GM18858 (cell line): ENCODE results near the gene TBX21.
A peak's percentile ranks its signal among the peaks of the same experiment; 100 is the strongest.
"Not testable (repeated sequence)": the region's sequence is repeated elsewhere in the genome, so short reads cannot be mapped to it uniquely, and the experiment has no call there.

Experiments used
- ATAC-seq: cut with Tn5 transposase; IDR thresholded peaks from one replicate; pipeline ENCODE4 v1.9.1; 2021; ENCODE audit not compliant: unreplicated experiment

Gene TBX21

GRCh38 chr17:47729476-47729875 lies 3.6 kb upstream of the TBX21 start:
- no peak for ATAC-seq

GRCh38 chr17:47730681-47731080 lies 2.4 kb upstream of the TBX21 start:
- ATAC-seq = no peak

DNA sequence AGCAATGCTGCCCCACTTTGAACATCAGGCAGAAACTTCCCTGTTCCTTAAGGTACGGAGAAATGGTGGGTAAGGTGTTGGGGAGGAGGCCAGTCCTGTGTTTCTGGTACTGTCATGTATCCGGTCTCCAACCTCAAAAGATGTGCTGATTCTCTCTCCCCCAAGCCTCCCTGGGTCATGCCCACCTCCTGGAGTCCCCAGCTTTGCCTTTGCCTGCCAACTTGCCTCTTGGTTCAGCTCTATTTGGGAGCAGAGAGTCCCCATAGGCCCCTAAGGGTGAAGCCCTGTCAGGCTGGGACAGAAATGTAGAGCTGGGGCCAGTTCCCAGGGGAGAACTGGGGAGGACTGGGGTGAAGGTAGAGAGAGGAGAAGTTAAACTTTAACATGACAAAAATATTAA lies 1.6 kb upstream of the TBX21 start:
- no peak for ATAC-seq

- no peak for ATAC-seq
Observed at GRCh38 chr17:47732399-47733046, 513 bp upstream of the TBX21 start.

DNA sequence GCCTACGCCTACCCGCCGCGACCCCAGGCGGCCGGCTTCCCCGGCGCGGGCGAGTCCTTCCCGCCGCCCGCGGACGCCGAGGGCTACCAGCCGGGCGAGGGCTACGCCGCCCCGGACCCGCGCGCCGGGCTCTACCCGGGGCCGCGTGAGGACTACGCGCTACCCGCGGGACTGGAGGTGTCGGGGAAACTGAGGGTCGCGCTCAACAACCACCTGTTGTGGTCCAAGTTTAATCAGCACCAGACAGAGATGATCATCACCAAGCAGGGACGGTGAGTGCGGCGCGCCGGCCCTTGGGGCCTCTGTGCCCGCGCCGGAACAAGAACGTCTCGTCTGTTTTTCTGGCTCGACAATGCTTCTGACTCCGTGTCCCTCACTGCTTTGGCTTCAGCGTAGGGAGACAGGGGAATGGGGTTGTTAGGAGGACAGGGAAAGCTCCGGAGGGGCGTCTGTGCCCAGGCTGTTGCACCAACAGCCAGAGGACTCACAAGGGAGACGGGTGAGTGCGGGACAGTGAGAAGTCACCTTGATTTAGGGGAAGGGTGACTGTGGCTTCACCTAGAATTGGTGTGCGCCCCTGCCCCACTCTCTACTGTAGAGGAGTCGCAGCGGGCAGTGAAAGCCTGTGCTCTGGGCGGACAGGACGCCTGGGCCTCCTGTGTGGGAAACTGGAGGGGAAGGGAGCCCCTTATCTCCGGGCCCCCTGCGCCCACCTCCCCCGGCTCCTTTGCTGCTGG lies 806 bp downstream of the TBX21 start:
- ATAC-seq = no peak

DNA sequence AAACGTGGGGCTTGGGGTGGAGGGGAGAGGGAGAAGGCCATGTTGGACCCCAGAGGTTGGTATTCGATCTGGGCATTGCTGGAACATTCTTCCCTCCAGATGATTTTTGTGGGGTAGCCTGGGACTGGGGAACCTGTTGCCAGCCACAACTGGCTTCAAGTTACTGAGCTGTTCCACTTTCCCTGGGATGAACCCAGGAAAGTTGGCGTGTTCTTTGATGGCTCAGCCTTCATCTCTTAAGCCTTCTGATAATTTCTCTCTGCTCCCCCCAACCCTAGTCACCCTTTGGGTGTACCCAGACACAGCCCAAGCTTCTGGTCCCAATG lies 2.1 kb downstream of the TBX21 start:
- ATAC-seq = no peak

GRCh38 chr17:47735536-47736011 lies 2.5 kb downstream of the TBX21 start:
- peak; percentile 47 for ATAC-seq

GRCh38 chr17:47736501-47737495 lies 3.8 kb downstream of the TBX21 start:
- ATAC-seq = no peak

- ATAC-seq = no peak
Observed at GRCh38 chr17:47738178-47738577, 5.1 kb downstream of the TBX21 start.

- ATAC-seq = no peak
Observed at GRCh38 chr17:47739150-47739549, 6.1 kb downstream of the TBX21 start.

- not testable (repeated sequence) for ATAC-seq
Observed at GRCh38 chr17:47739945-47740344, 6.9 kb downstream of the TBX21 start.

- ATAC-seq = no peak
Observed at GRCh38 chr17:47741109-47741792, 8.2 kb downstream of the TBX21 start.

DNA sequence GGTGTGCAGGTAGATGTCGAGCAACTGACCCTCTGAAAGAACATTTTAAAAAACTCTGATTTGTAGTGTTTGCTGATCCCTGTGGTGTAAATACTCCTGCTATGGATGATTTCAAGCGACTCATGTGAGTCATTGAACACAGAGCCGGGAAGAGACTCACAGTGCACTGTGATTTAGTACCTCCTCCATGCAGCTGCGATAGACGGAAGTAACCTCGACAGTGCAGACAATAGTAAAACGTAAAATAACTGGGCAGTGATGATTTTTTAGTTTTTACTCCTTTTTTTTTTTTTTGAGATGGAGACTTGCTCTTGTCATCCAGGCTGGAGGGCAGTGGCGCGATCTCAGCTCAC lies 8.7 kb downstream of the TBX21 start:
- ATAC-seq = no peak

DNA sequence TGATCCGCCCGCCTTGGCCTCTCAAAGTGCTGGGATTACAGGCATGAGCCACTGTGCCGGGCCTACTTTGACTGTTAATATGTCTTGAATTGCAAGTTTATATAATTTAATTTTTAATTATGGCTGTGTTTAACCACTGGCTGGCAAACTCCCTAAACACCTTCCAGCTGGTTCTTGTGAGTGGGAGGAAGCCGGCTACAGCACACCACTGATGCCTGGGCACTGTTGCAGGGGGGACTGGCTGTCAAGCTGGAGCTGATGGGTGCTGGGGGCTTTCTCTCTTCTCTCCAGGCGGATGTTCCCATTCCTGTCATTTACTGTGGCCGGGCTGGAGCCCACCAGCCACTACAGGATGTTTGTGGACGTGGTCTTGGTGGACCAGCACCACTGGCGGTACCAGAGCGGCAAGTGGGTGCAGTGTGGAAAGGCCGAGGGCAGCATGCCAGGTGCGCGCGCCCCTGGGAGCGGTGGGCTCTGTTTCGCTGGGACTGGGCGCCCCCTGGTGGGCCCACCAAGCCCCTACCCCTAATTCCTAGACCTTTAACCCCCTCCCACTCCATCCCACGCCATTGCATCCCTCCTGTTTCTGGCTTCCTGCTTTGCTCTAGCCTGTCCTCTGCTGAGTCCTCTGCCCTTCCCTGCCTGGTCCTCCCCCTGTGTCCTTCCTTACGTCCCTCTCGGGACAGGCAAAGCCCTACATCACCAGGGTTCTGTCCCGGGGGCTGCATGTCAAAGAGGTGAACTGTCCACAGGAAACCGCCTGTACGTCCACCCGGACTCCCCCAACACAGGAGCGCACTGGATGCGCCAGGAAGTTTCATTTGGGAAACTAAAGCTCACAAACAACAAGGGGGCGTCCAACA lies 9.5 kb downstream of the TBX21 start:
- ATAC-seq = no peak

- ATAC-seq = no peak
Observed at GRCh38 chr17:47744168-47745036, 11.4 kb downstream of the TBX21 start.

GRCh38 chr17:47745037-47745380 lies 12.0 kb downstream of the TBX21 start:
- no peak for ATAC-seq

DNA sequence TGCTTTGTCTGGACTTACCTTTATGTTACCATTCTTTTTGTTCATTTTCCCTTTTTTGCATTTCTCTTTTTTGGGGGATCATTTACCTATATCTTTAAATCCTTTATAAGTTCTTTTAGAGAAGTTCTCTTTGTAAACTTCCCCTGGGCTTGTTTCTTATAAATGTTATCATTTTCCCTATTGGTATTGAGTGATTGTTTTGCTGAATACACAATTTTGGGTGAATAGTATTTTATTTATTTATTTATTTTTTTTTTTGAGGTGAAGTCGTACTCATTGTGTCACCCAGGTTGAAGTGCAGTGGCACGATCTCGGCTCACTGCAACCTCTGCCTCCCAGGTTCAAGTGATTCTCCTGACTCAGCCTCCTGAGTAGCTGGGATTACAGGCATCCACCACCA lies 18.4 kb downstream of the TBX21 start:
- ATAC-seq = no peak

DNA sequence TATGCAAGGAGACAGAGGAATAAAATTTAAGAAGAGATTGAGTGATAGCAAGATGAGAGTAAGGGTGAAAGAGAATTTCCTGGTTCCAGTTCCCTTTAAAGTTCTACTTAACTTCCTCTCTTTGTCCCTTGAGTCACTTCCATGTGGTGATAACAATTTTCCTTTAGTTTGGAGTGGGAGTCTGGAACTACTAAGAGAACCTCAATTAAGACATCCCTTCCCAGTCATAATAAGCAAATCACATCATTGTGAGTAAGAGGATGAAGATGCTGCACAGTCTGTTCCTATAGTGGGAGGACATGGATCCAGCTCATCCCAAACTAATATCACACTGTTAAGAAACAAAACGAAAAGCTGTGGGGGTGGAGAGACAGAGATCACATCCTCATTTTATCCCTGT lies 24.4 kb downstream of the TBX21 start:
- no peak for ATAC-seq

- no peak for ATAC-seq
Observed at GRCh38 chr17:47760409-47761140, 27.5 kb downstream of the TBX21 start.
